Hepatic stellate cell (primary cell): ENCODE measurements around the gene EMILIN3.
"Not testable (repeated sequence)": the region's sequence is repeated elsewhere in the genome, so short reads cannot be mapped to it uniquely, and the experiment has no call there.

Experiments
- DNase-seq: peaks from one replicate; pipeline ENCODE4 v3.0.0; 2011; ENCODE audit warnings: low spot score

Gene EMILIN3

GRCh38 chr20:41316602-41317545, 49.7 kb downstream of the EMILIN3 start:
- peak; percentile 86 for DNase-seq

DNA sequence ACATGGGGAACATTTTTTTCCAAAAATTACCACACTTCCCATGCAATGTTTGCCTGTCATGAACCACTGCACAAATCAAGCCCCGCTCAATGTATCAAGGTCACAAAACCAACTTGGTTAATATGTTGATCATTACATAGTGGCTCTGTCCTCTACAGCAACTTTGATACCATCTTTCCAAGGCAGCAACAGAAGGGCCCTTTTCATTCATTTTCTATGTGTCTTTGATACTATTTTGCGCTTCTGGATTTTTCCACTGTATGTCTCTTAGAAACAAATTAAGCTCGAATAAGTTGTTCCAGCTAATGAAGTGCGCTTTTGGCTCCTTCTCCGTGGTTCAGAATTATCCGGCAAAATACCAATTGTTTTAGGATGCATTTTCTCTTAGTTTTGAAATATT, 50.6 kb downstream of the EMILIN3 start:
- no peak for DNase-seq

- no peak for DNase-seq
Observed at GRCh38 chr20:41314386-41314785, 52.2 kb downstream of the EMILIN3 start.

DNA sequence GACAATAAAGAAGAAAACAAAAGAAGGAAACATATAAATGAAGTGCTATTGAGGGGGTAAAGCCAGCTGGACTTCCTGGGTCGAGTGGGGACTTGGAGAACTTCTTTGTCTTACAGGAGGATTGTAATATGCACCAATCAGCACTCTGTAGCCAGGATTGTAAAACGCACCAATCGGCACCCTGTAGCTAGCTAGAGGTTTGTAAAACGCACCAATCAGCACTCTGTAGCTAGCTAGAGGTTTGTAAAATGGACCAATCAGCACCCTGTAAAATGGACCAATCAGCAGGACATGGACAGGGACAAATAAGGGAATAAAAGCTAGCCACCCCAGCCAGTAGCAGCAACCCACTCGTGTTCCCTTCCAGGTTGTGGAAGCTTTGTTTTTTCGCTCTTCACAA, 54.6 kb downstream of the EMILIN3 start:
- not testable (repeated sequence) for DNase-seq
